DND-41 (cell line): ENCODE data around the gene PCK2.

Experiments
- ATAC-seq: fragments of 200-7000 bp; cut with Tn5 transposase; 3 replicates; pipeline ENCODE4 v1.9.1; 2021; ENCODE audit warnings: low read depth; ENCODE audit not compliant: insufficient read depth
- DNase-seq: peaks from one replicate; pipeline ENCODE4 v3.0.0-alpha.2; 2020
- H2AFZ ChIP-seq: 2 replicates; pipeline ENCODE4 v1.6.0; 2012; ENCODE audit warnings: low read depth, low read length
- H3K27ac ChIP-seq: 2 replicates; pipeline ENCODE4 v1.5.1; 2012; ENCODE audit warnings: low read length, inconsistent platforms
- H3K27me3 ChIP-seq: fragments of 200-600 bp; sonication (generic); 2 replicates; pipeline ENCODE4 v1.6.0; 2012; ENCODE audit warnings: low read length, mild to moderate bottlenecking, inconsistent platforms; ENCODE audit not compliant: insufficient read depth, poor library complexity
- H3K36me3 ChIP-seq: 2 replicates; pipeline ENCODE4 v1.5.1; 2012; ENCODE audit warnings: low read length, inconsistent platforms; ENCODE audit not compliant: insufficient read depth
- H3K4me1 ChIP-seq: 2 replicates; pipeline ENCODE4 v1.5.1; 2012; ENCODE audit warnings: mild to moderate bottlenecking, low read length; ENCODE audit not compliant: insufficient read depth
- H3K4me2 ChIP-seq: 2 replicates; pipeline ENCODE4 v1.6.0; 2012; ENCODE audit warnings: mild to moderate bottlenecking, moderate library complexity, low read length, inconsistent platforms; ENCODE audit not compliant: insufficient read depth
- H3K4me3 ChIP-seq, 2 experiments: fragments of 200-600 bp in 1 of 2; shearing (Covaris generic) in 1 of 2; 2 replicates each; pipeline ENCODE4 v1.5.1; 2012 to 2016; ENCODE audit warnings: inconsistent platforms in 2 of 2, low read length in 2 of 2, mild to moderate bottlenecking in 2 of 2, low read depth in 1 of 2, moderate library complexity in 1 of 2
- H3K79me2 ChIP-seq: 2 replicates; pipeline ENCODE4 v1.6.0; 2012; ENCODE audit warnings: low read length, inconsistent platforms; ENCODE audit not compliant: insufficient read depth
- H3K9ac ChIP-seq: 2 replicates; pipeline ENCODE4 v1.6.0; 2012; ENCODE audit warnings: low read depth, mild to moderate bottlenecking, inconsistent platforms, low read length, moderate library complexity
- H3K9me3 ChIP-seq: 2 replicates; pipeline ENCODE4 v1.5.1; 2012; ENCODE audit warnings: low read length, moderate library complexity, mild to moderate bottlenecking, inconsistent platforms; ENCODE audit not compliant: insufficient read depth, severe bottlenecking
- H4K20me1 ChIP-seq: 2 replicates; pipeline ENCODE4 v1.6.0; 2012; ENCODE audit warnings: low read length; ENCODE audit not compliant: insufficient read depth
- CTCF ChIP-seq: IDR thresholded peaks from 2 replicates; pipeline ENCODE4 v1.5.1; 2012; ENCODE audit warnings: borderline replicate concordance, low read length, moderate library complexity, mild to moderate bottlenecking; ENCODE audit not compliant: poor library complexity, severe bottlenecking; ENCODE audit errors: extremely low read depth
- EZH2 ChIP-seq: IDR thresholded peaks from 3 replicates; pipeline ENCODE4 v1.6.1; 2012; ENCODE audit warnings: borderline replicate concordance, low read depth, mild to moderate bottlenecking, moderate library complexity, low read length, inconsistent platforms; ENCODE audit not compliant: severe bottlenecking

PCK2 gene

GRCh38 chr14:24106672-24107271 is 12.7 kb downstream of the PCK2 start:
- Histone ChIP-seq H4K20me1 (no peaks in the 10 kb centered on the region), H3K4me1 (peaks cover 13% of the 10 kb centered on the region), H3K9me3 (no peaks in the 10 kb centered on the region), H2AFZ (no peak overlapping the region), H3K4me2 (no peak overlapping the region), H3K27me3 (no peaks in the 10 kb centered on the region), H3K79me2 (no peaks in the 10 kb centered on the region), H3K36me3 (peaks cover 17% of the 10 kb centered on the region), H3K9ac (no peak overlapping the region), H3K27ac (no peak overlapping the region), H3K4me3 (no peak overlapping the region)
- DNase-seq, result no peak
- no peak for ATAC-seq
- TF ChIP-seq CTCF (no peak), EZH2 (no peak)

- H3K27me3 ChIP-seq, result no peaks in the 10 kb centered on the region
- DNase-seq (no peak), ATAC-seq (no peak)
- H3K9ac ChIP-seq, result peak overlapping the region; percentile 37; the same call in 1 of the 2 replicates
- peak overlapping the region; percentile 60 for H2AFZ ChIP-seq
- H3K36me3 ChIP-seq, result peaks cover 6% of the 10 kb centered on the region
- peak overlapping the region; percentile 82 for H3K27ac ChIP-seq
- no peaks in the 10 kb centered on the region for H3K9me3 ChIP-seq
- TF ChIP-seq CTCF (no peak), EZH2 (no peak)
- peaks cover 2% of the 10 kb centered on the region for H3K79me2 ChIP-seq
- peak overlapping the region; percentile 25; the same call in 1 of the 2 replicates for H3K4me2 ChIP-seq
- no peak overlapping the region for H3K4me3 ChIP-seq
- no peaks in the 10 kb centered on the region for H4K20me1 ChIP-seq
- peaks cover 15% of the 10 kb centered on the region for H3K4me1 ChIP-seq
Measured at GRCh38 chr14:24108336-24108874, 14.3 kb downstream of the PCK2 start.

- Histone ChIP-seq H3K4me3 (no peak overlapping the region), H2AFZ (no peak overlapping the region; the same call in 1 of the 2 replicates), H4K20me1 (no peaks in the 10 kb centered on the region), H3K27me3 (no peaks in the 10 kb centered on the region), H3K36me3 (no peaks in the 10 kb centered on the region), H3K4me2 (no peak overlapping the region), H3K9me3 (no peaks in the 10 kb centered on the region), H3K9ac (no peak overlapping the region), H3K27ac (no peak overlapping the region), H3K4me1 (peaks cover 16% of the 10 kb centered on the region), H3K79me2 (peaks cover 6% of the 10 kb centered on the region)
- ATAC-seq, result no peak
- TF ChIP-seq EZH2 (no peak), CTCF (no peak)
- no peak for DNase-seq
Measured at GRCh38 chr14:24110060-24110459, 15.9 kb downstream of the PCK2 start.
